Activated effector memory CD4-positive, alpha-beta T cell treated with anti-CD3 and anti-CD28 coated beads, Interleukin-2, amount 50 U/mL, for 16 hours (primary cell): Measurements from ENCODE around the gene HECTD3.
"Not testable (repeated sequence)": the region's sequence is repeated elsewhere in the genome, so short reads cannot be mapped to it uniquely, and the experiment has no call there.

Source experiments
- DNase-seq: peaks from one replicate; pipeline ENCODE4 v3.0.0-alpha.2; 2020

Gene HECTD3

DNA sequence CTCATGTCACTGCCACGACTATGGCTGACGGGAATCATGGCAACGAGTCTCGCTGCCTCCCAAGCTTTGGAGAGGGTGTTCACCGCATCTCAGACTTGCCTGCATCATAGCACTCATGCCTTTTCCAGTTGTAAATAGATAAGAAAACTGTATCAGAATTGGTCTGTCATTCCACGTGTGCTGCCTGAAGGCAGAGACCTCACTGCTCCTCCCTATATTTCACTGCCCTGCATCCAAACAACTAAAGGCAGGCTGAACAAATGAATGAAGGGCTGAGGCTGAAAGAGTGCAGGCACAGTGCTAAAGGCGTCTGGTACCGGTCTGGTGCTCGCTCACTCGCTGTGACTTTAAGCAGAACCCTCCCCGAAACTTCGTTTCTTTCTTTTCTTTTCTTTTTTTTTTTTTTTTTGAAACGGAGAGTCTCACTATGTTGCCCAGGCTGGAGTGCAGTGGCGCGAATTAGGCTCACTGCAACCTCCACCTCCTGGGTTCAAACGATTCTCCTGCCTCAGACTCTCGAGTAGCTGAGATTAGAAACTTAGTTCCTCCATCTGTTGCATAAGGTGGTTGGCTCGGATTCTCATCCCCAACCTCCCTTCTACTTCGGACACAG is 25.3 kb downstream of the HECTD3 start:
- DNase-seq, result no peak

DNA sequence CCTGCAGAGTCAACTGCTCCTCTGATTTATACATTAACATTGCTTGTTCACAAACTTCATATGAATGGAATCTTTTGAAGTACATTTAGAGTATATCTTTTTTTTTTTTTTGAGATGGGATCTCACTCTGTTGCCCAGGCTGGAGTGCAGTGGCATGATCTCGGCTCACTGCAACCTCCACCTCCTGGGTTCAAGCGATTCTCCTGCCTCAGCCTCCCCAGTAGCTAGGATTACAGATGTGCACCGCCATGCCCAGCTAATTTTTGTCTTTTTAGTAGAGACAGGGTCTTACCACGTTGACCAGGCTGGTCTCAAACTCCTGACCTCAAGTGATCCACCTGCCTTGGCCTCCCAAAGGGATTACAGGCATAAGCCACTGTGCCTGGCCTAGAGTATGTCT is 33.8 kb downstream of the HECTD3 start:
- not testable (repeated sequence) for DNase-seq

DNA sequence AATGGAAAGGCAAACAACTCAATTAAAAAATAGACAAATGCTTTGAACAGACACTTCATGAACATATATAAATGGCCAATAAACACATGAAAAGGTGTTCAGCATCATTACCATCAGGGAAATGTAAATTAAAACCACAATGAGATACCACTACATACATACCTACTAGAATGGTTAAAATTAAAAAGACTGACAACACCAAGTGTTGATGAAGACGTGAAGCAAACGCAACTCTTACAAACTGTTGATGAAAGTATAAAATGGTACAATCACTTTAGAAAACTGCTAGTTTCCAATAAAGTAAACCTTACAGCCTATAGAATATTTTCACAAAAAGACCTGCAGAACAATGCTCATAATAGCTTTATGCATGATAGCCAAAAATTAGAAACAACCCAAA is 34.9 kb downstream of the HECTD3 start:
- DNase-seq, result no peak

DNA sequence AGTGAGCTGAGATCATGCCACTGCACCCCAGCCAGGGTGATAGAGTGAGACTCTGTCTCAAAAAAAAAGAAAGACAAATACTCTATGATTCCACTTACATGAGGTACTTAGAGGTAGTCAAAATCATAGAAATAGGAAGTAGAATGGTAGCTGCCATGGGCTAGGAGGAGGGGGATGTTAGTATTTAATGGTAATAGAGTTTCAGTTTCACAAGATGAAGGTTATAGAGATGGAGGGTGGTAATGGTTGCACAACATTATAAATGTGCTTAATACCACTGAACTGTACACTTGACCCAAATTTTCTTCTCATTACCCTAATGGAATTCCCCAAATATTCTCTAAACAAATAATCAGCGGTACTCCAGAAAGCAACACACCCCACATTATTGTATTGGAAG is 37.5 kb downstream of the HECTD3 start:
- DNase-seq, result no peak

DNA sequence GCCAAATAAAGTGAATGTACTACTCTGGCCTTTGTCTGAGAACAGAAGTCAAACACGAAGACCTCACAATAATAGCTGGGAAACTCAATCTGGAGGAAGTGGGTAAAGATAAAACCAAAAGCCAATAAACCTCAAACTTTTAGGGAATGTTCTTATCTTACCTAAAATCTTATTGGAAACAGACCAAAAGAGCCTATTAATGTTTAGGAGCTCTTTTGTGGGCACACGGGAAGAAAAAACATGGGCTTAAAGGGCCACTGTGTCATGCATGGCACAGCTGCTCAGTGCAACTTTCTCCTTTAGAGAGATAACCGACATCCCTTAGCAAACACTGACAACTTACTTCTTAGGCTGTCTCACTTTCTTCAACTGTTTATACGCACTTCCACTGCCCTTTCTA is 40.8 kb downstream of the HECTD3 start:
- DNase-seq, result no peak

DNA sequence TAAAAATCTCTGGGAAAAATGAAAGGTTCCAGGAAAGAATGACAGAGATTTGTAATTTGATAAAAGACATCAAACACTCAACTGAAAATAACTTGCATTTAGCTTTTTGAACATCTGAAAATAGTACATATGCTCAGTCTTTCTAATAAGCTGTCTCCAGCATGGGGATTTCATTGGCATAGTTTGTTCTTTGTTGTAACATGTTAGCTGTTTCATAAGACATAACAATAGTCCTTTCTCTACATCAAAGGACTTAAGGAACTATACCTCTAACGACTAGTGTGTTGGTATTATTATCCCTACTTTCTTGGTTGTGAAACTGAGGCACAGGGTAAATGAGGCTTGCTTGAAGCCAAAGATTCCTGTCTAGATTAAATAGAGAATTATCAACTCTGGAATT is 46.7 kb downstream of the HECTD3 start:
- DNase-seq, result no peak

DNA sequence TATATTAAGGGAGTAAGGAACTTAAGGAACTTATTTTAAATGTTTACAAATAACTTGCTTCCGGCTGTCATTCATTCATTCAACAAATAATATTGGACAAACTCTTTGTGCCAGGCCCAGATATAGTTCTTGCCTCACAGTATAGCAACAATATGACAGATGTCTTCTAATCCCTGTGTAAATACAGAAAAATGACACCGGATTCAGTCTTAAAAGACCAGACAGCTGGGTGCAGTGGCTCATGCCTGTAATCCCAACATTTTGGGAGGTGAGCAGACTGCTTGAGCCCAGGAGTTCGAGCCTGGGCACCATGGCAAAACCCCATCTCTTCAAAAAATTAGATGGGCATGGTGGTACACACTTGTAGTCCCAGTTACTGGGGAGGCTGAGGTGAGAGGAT is 48.4 kb downstream of the HECTD3 start:
- no peak for DNase-seq

DNA sequence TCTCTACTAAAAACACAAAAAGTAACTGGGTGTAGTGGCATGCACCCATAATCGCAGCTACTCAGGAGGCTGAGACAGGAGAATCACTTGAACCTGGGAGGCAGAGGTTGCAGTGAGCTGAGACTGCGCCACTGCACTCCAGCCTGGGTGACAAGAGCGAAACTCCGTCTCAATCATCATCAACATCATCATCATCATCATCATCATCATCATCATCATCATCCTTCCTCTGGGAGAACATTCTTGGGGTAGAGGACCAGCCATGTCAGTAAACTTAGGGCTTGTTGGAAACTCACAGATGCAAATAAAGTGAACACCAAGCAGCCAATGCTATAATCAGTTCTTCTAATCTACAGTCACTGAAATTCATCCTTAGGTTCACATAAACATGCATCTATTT is 49.1 kb downstream of the HECTD3 start:
- not testable (repeated sequence) for DNase-seq

DNA sequence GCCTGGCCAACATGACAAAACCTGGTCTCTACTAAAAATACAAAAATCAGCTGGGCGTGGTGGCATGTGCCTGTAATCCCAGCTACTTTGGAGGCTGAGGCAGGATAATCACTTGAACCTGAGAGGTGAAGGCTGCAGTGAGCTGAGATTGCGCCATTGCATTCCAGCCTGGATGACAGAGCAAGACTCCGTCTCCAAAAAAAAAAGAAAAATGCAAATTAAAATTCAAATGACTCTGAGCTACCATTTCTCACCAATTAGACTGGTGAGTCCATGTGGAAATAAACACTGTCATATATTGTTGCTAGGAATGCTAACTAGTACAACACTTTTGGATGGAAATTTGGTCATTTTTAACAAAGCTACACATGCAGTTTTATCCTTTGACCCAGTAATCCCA is 53.6 kb downstream of the HECTD3 start:
- DNase-seq, result not testable (repeated sequence)

DNA sequence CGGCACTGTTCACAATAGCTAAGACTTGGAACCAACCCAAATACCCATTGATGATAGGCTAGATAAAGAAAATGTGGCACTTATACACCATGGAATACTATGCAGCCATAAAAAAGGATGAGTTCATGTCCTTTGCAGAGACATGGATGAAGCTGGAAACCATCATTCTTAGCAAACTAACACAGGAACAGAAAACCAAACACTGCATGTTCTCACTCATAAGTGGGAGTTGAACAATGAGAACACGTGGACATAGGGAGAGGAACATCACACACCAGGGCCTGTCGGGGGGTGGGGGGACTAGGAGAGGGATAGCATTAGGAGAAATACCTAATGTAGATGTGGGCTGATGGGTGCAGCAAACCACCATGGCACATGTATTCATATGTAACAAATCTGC is 55.0 kb downstream of the HECTD3 start:
- DNase-seq, result not testable (repeated sequence)
